GM12892 (cell line): ENCODE data around the gene SPAG4.

Experiments used
- POLR2A ChIP-seq: IDR thresholded peaks from 2 replicates; pipeline ENCODE4 v1.6.1; 2011; ENCODE audit warnings: low read depth, low read length, control low read depth
- POLR2AphosphoS5 ChIP-seq: IDR thresholded peaks from 2 replicates; pipeline ENCODE4 v1.6.1; 2011; ENCODE audit warnings: low read depth, low read length, control low read depth

- TF ChIP-seq POLR2AphosphoS5 (no peak), POLR2A (no peak)
These were observed 11.2 kb upstream of the SPAG4 start for GRCh38 chr20:35604449-35604747.
